BJ (cell line): ENCODE data around the gene NANS. TPM values are rescaled to one million over a fixed set of nuclear protein-coding genes. Genes with fewer than 3 reads are reported as not detected.
A peak's percentile ranks its signal among the peaks of the same experiment; 100 is the strongest.
"Not testable (repeated sequence)": the region's sequence is repeated elsewhere in the genome, so short reads cannot be mapped to it uniquely, and the experiment has no call there.

Source experiments
- CTCF ChIA-PET: fragments of 350-600 bp; formaldehyde crosslinking; extraction: SDS; loops from one replicate; lab custom pipeline; 2021; ENCODE audit warnings: antibody characterized with exemption, inconsistent platforms; lab: Yijun Ruan, JAX
- POLR2A ChIA-PET: fragments of 300-600 bp; sonication (Branson Sonifier 250); formaldehyde crosslinking; extraction: SDS; loops from one replicate; lab custom pipeline; 2021; ENCODE audit warnings: antibody characterized with exemption; lab: Charles Lee
- DNase-seq: peaks from one replicate; pipeline ENCODE4 v3.0.0-alpha.2; 2011; ENCODE audit warnings: low read depth
- H3K27me3 ChIP-seq: 2 replicates; pipeline ENCODE4 v1.6.0; 2011; ENCODE audit warnings: low read length; ENCODE audit not compliant: control insufficient read depth, insufficient read depth
- H3K36me3 ChIP-seq: 2 replicates; pipeline ENCODE4 v1.5.1; 2011; ENCODE audit warnings: low read length; ENCODE audit not compliant: control insufficient read depth, insufficient read depth
- H3K4me3 ChIP-seq: 2 replicates; pipeline ENCODE4 v1.5.1; 2011; ENCODE audit warnings: low read depth, mild to moderate bottlenecking, control low read depth, low read length
- polyA plus RNA-seq: library from polyadenylated mRNA; depleted of rRNA; stranded (reverse); fragments of >200 nt; gene quantifications from 2 replicates; pipeline ENCODE4 v1.2.3, GENCODE V29; 2011
- TF ChIP-seq, protein P1 (sequence below): IDR thresholded peaks from 2 replicates; pipeline ENCODE4 v1.5.1; 2011; ENCODE audit warnings: low read depth, mild to moderate bottlenecking, control low read depth, inconsistent platforms, low read length, moderate library complexity; ENCODE audit not compliant: insufficient read depth

NANS gene
- polyA plus RNA-seq, 1 experiment: 142 TPM

DNA sequence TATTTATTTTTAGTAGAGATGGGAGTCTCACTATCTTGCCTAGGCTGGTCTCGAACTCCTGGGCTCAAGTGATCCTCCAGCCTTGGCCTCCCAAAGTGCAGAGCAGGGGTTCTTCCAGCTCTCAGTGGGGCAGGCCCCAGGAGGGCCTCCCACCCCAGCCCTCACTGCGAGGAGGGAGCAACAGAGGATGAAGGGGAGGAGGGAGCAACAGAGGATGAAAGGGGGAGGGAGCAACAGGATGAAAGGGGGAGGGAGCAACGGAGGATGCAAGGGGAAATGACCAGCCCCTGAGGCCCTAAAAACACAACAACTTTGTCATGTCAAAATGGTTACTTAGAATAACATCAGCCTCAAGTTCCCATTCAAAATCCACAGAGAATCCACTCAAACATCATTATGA lies 52.5 kb downstream of the NANS start:
- no peaks in the 10 kb centered on the region; the same call in 1 of the 2 replicates for H3K36me3 ChIP-seq
- H3K4me3 ChIP-seq: no peak overlapping the region
- CTCF ChIA-PET: interaction anchor here (1.3 to 1.4 kb wide), 2 partner anchors 9 to 35 kb away, joined by 5 to 7 read pairs; no protein-coding TSS in a partner anchor
- H3K27me3 ChIP-seq: no peaks in the 10 kb centered on the region
- POLR2A ChIA-PET: no interaction called here
- DNase-seq: no peak
- TF ChIP-seq, protein P1, sequence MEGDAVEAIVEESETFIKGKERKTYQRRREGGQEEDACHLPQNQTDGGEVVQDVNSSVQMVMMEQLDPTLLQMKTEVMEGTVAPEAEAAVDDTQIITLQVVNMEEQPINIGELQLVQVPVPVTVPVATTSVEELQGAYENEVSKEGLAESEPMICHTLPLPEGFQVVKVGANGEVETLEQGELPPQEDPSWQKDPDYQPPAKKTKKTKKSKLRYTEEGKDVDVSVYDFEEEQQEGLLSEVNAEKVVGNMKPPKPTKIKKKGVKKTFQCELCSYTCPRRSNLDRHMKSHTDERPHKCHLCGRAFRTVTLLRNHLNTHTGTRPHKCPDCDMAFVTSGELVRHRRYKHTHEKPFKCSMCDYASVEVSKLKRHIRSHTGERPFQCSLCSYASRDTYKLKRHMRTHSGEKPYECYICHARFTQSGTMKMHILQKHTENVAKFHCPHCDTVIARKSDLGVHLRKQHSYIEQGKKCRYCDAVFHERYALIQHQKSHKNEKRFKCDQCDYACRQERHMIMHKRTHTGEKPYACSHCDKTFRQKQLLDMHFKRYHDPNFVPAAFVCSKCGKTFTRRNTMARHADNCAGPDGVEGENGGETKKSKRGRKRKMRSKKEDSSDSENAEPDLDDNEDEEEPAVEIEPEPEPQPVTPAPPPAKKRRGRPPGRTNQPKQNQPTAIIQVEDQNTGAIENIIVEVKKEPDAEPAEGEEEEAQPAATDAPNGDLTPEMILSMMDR: no peak

DNA sequence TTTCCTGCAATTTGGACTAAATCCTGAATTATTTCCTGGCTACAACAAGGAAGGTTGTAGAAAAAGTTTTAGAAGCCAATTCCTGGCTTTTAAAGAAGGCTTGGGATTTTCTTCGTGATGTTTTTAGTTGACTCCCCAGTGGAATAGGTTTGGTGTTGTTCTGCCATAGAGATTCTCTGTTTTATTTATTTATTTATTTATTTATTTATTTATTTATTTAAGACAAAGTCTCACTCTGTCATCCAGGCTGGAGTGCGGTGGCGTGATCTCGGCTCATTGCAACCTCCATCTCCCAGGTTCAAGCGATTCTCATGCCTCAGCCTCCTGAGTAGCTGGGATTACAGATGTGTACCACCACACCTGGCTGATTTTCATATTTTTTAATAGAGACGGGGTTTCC lies 60.6 kb downstream of the NANS start:
- POLR2A ChIA-PET, H3K4me3 ChIP-seq, H3K27me3 ChIP-seq, H3K36me3 ChIP-seq, DNase-seq, CTCF ChIA-PET: not testable (repeated sequence)

DNA sequence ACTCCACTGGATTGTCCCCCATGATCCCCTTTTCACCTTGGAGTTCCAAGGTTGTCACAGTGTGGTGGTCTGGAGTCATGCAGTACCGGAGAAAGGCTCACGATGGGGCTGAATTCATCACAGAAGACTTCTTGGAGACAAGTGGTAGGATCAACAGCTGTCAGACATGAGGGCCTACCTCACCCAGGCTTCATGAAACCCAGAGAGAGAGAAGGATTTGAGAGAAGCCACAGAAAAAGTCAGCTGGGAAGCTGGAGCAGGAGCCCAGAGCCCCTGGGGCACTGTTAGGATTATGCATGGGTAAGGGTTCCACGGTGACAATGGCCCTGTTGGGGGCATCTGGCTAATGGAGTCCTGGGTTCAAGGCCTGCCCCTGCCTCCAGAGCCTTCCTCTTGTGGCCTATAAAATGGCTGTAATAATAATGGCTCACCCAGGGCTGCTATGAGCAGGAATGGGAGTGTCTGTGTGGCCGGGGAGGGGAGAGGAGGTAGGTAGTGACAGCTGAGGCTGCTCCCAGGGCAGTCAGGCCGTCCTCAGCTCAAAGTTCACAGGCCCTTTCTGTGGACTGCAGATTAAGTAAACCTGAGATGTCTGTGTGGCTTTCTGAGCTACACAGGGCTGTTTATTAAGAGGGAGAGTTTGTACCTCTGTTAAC lies 61.6 kb downstream of the NANS start:
- Histone ChIP-seq H3K36me3 (no peaks in the 10 kb centered on the region), H3K4me3 (peak overlapping the region; percentile 75), H3K27me3 (no peaks in the 10 kb centered on the region)
- ChIA-PET POLR2A (no interaction called here), CTCF (interaction anchor here (0.9 to 1.6 kb wide), 5 partner anchors 9 to 194 kb away, joined by 3 to 5 read pairs (median 3); no protein-coding TSS in a partner anchor)
- TF ChIP-seq, protein P1: peak; percentile 45; the same call in 1 of the 2 replicates
- DNase-seq: no peak

DNA sequence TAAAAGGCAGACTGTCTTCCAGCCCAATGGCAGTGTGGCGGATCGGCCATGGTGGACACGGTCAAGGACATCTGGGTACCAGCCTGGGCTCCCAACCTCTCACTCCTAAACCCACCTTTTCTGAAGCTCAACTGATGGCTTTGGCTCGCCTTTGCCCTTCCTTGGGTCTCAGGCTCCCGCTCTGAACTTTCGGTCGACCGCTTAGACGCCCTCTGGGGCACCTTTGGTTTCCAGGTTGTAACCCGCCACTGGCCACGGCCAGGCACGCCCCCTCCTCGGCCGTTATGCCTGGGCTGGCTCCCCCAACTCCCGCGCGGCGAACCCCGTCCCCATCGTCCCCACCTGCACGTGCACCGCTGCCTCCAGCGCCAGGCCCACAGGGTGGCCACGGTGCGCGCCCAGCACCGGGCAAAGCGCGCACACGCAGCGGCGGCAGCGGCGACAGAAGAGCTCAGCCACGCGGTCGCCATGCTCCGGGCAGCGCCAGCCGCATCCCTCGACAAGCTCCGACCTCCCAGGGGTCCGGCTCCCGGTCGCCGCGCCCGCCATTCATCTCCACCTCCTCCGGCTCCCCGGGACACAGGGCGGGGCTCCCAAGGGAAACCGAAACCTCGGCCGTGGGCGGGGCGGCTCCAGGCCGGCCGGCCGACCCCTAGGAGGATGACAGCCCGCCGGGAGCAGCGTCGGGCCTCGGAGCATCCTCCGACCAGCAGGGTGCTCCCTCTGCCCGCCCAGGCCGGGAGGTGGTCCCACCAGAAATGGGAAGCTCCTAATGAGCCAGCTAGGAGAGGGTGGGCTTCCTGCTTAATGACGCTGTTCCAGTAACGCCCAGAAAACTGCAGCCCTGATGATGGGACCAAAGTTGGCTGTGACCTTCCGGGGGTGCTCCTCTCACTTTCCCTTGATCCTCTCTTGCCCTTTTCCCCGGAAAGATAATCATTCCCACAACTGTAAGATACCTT lies 62.4 kb downstream of the NANS start, which contains the start of gene TRIM14:
TRIM14 (minus strand) TSS at position 583 of the 962 bp plus-strand sequence; CDS start at position 549, 34 bp downstream.
- no peak for DNase-seq
- peak within 1 kb of the TSS; percentile 75 for H3K4me3 ChIP-seq
- TF ChIP-seq, protein P1: peak; percentile 33; the same call in 1 of the 2 replicates
- no peaks in the 10 kb centered on the region for H3K36me3 ChIP-seq
- H3K27me3 ChIP-seq: no peaks in the 10 kb centered on the region
- CTCF ChIA-PET: interaction anchor here (0.6 to 1.6 kb wide), 7 partner anchors 9 to 195 kb away, joined by 3 to 5 read pairs (median 3); no protein-coding TSS in a partner anchor
- POLR2A ChIA-PET: interaction anchor here (0.5 kb wide), 1 partner anchor 38 kb away, joined by 3 read pairs; no protein-coding TSS in a partner anchor

DNA sequence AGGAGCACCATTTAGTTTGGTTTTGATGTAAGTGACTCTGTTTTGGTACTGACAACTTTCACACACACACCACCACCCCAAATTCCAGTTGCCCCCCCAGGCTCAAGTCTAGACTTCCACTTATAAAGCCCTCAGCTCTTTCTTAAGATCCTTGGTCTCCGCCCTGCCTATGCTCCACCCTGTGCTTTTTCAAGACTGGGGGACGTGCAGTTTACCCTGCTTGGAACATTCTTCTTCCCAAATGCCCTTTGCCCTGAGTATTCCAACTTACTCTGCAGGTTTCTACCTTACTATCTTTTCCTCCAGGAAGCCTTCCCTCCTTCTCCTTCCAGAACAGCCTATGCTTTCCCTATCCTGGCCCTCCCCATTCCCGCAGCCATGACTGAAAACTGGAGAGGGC lies 63.9 kb downstream of the NANS start:
- Histone ChIP-seq H3K36me3 (no peaks in the 10 kb centered on the region), H3K4me3 (no peak overlapping the region), H3K27me3 (no peaks in the 10 kb centered on the region)
- CTCF ChIA-PET: interaction anchor here (0.6 kb wide), 1 partner anchor 142 kb away, joined by 3 read pairs; no protein-coding TSS in a partner anchor
- DNase-seq: no peak
- TF ChIP-seq, protein P1: no peak
- POLR2A ChIA-PET: no interaction called here
